Measurements from ENCODE around the gene SESN3.

GRCh38 chr11:95150956-95151684 is 79.9 kb downstream of the SESN3 start:
- TF ChIP-seq ZNF311 (tag by site-specific recombination; IDR thresholded peaks at IDR 0.05; ENCODE audit: borderline replicate concordance) (no peak), ZNF362 (tag by site-specific recombination; IDR thresholded peaks at IDR 0.05) (no peak), ZBTB26 (tag by site-specific recombination; optimal IDR thresholded peaks at IDR 0.05) (no peak), REPIN1 (tag by site-specific recombination; IDR thresholded peaks at IDR 0.05; ENCODE audit: low read depth) (no peak), PBX3 (CRISPR knock-in tag; IDR thresholded peaks at IDR 0.05) (no peak), ZNF140 (tag by site-specific recombination; IDR thresholded peaks at IDR 0.05) (no peak), ZSCAN16 (tag by site-specific recombination; IDR thresholded peaks at IDR 0.05) (no peak), CTCF (tag by site-specific recombination; IDR thresholded peaks at IDR 0.05) (peak; percentile 62; the same call in 1 of the 2 replicates)

Measured in HEK293 (cell line).